ENCODE results near the gene CIZ1. TPM values are rescaled to one million over a fixed set of nuclear protein-coding genes. Genes with fewer than 3 reads are reported as not detected.

The CIZ1 gene
- total and polyA plus RNA-seq, 9 of the 15 experiments (the other 6 are each of a cell fraction or from before 2014, with no cell fraction given): 6.6 to 329 (median 87.8) TPM

- in situ Hi-C loops (cut with MboI) (loop anchor here (10.0 kb wide), 1 partner anchor 1461 kb away; no protein-coding TSS in a partner anchor), intact Hi-C loops (cut with micrococcal nuclease) (loop anchor here (10.0 kb wide), 1 partner anchor 131 kb away; the partner anchor contains the start of gene SLC27A4)
- Histone ChIP-seq H3K9me3 (replicated peaks; ENCODE audit: control insufficient read depth, insufficient read depth, low read depth, low read length) (no peaks in the 10 kb centered on the region), H3K36me3 (ENCODE audit: control insufficient read depth, insufficient read depth, low read length) (no peaks in the 10 kb centered on the region), H3K4me3 (no peak overlapping the region), H3K4me1 (replicated peaks in 1 of 2; ENCODE audit: control insufficient read depth in 2 of 2, insufficient read depth in 2 of 2, low read length in 2 of 2) (peaks cover 14 to 47% of the 10 kb centered on the region in 2 experiments), H3K27ac (ENCODE audit: extremely low read depth, low read depth, low read length) (no peak overlapping the region), H3K79me2 (ENCODE audit: control insufficient read depth, insufficient read depth, low read length) (no peaks in the 10 kb centered on the region), H2AFZ (ENCODE audit: low read depth, low read length) (no peak overlapping the region), H3K9ac (ENCODE audit: insufficient read depth in 1 of 2, low read depth in 2 of 2, low read length in 2 of 2) (peak overlapping the region in 1 of 2 experiments; percentile 74; a peak in 2 of 4 replicates), H4K20me1 (replicated peaks; ENCODE audit: control insufficient read depth, insufficient read depth, low read length) (no peaks in the 10 kb centered on the region; the same call in 1 of the 2 replicates), H3K9me1 (ENCODE audit: control insufficient read depth, insufficient read depth, low read length) (peaks cover 5% of the 10 kb centered on the region), H3K27me3 (ENCODE audit: control insufficient read depth in 2 of 2, insufficient read depth in 2 of 2, low read length in 2 of 2) (no peaks in the 10 kb centered on the region), H3K4me2 (ENCODE audit: insufficient read depth, low read length) (no peak overlapping the region)
- no TSS peak for BruUV-seq (replicated peaks)
- POLR2A ChIA-PET: interaction anchor here (0.6 to 2.0 kb wide), 8 partner anchors 9 to 149 kb away, joined by 3 to 6 read pairs (median 4); no protein-coding TSS in a partner anchor
- ATAC-seq (no peak), DNase-seq (ENCODE audit: extremely low read depth in 1 of 4, low spot score in 3 of 4) (no peak), FAIRE-seq (no peak)
- 61% methylated on average over 12 of the region's 12 CpGs for WGBS (ENCODE audit: insufficient coverage, low coverage, missing lambda C conversion rate)
- CTCF ChIA-PET (ENCODE audit: low intra/inter-chr PET ratio): no interaction called here
- TF ChIP-seq, protein P1, sequence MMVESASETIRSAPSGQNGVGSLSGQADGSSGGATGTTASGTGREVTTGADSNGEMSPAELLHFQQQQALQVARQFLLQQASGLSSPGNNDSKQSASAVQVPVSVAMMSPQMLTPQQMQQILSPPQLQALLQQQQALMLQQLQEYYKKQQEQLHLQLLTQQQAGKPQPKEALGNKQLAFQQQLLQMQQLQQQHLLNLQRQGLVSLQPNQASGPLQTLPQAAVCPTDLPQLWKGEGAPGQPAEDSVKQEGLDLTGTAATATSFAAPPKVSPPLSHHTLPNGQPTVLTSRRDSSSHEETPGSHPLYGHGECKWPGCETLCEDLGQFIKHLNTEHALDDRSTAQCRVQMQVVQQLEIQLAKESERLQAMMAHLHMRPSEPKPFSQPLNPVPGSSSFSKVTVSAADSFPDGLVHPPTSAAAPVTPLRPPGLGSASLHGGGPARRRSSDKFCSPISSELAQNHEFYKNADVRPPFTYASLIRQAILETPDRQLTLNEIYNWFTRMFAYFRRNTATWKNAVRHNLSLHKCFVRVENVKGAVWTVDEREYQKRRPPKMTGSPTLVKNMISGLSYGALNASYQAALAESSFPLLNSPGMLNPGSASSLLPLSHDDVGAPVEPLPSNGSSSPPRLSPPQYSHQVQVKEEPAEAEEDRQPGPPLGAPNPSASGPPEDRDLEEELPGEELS (CRISPR knock-in tag; IDR thresholded peaks at IDR 0.05; ENCODE audit: borderline replicate concordance): no peak
- TF ChIP-seq ZNF589 (CRISPR knock-in tag; IDR thresholded peaks at IDR 0.05; ENCODE audit: low read depth) (no peak), ZNF407 (IDR thresholded peaks at IDR 0.05; ENCODE audit: low read depth) (no peak), SREBF1 (IDR thresholded peaks at IDR 0.05; ENCODE audit: borderline replicate concordance, low read depth, low read length) (no peak), ZFP36 (IDR thresholded peaks at IDR 0.05; ENCODE audit: low read depth, low read length, partially characterized antibody) (peak; percentile 54), ZNF551 (CRISPR knock-in tag; IDR thresholded peaks at IDR 0.05) (no peak), SMARCA5 (IDR thresholded peaks at IDR 0.05) (peak; percentile 97), ZNF444 (CRISPR knock-in tag; IDR thresholded peaks at IDR 0.05) (no peak), PHB2 (IDR thresholded peaks at IDR 0.05; ENCODE audit: low read depth) (no peak)
- TF ChIP-seq, protein P2, sequence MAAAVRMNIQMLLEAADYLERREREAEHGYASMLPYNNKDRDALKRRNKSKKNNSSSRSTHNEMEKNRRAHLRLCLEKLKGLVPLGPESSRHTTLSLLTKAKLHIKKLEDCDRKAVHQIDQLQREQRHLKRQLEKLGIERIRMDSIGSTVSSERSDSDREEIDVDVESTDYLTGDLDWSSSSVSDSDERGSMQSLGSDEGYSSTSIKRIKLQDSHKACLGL (CRISPR knock-in tag; IDR thresholded peaks at IDR 0.05; ENCODE audit: borderline replicate concordance, poor library complexity, severe bottlenecking): no peak
Observed at GRCh38 chr9:128213746-128214497, 22.6 kb upstream of the CIZ1 start.

All from K562 (cell line).